Measurements from ENCODE around the gene TSPAN17. TPM values are rescaled to one million over a fixed set of nuclear protein-coding genes. Genes with fewer than 3 reads are reported as not detected.

Gene TSPAN17
- polyA plus RNA-seq, 1 of the 3 experiments (the other 2 are of a cell fraction) = 61.7 TPM

GRCh38 chr5:176656467-176656990 lies 9.2 kb downstream of the TSPAN17 start (continued):
- TF ChIP-seq NFIC (IDR thresholded peaks at IDR 0.05; ENCODE audit: borderline replicate concordance) = no peak
- TF ChIP-seq REST (IDR thresholded peaks at IDR 0.05; ENCODE audit: low read depth, low read length) = no peak

DNA sequence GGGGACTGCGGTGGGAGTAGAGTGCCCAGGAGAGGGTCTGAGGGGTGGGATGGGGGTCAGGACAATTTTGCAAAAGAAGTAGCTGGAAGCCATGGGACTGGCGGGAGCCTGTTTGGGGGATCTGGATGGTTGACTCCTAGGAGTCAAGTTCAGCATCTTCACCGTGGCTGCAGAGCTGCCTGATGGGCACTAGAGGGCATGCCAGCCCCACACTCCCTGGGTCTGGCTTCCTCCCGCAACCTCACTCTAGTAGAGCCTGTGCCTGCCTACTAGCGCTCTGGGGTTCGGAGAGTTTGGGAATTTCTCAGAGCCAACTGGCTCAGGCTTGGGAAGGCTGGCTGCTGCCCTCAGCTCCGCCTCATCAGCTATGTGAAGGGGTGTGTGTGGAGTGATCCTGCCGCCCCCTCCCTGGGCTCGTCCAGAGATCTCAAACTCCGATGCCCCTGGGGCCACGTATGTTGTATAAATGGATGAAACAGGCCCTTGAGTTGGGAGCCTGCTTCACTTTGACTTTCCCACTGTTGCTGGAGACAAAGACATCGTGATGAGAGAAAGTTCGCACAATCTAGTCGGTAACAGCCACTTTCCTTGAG lies 10.8 kb downstream of the TSPAN17 start:
- Histone ChIP-seq H3K36me3 (replicated peaks in 1 of 2; ENCODE audit: control insufficient read depth in 1 of 2, insufficient read depth in 2 of 2, low read length in 1 of 2) (peaks cover 4 to 23% of the 10 kb centered on the region in 2 experiments), H3K9ac (no peak overlapping the region), H3K27ac (ENCODE audit: low read depth in 2 of 2, low read length in 1 of 2) (no peak overlapping the region), H3K4me3 (ENCODE audit: low read depth in 2 of 2, low read length in 1 of 2) (no peak overlapping the region), H3K9me3 (no peaks in the 10 kb centered on the region), H3K4me1 (ENCODE audit: control insufficient read depth in 1 of 2, insufficient read depth in 2 of 2, low read depth in 1 of 2, low read length in 1 of 2) (peaks cover 0 to 24% of the 10 kb centered on the region in 2 experiments; a peak in 1 of 4 replicates), H3K79me2 (ENCODE audit: insufficient read depth) (no peaks in the 10 kb centered on the region), H4K20me1 (ENCODE audit: insufficient read depth) (peaks cover 8% of the 10 kb centered on the region; the same call in 1 of the 2 replicates), H3K27me3 (ENCODE audit: insufficient read depth) (no peaks in the 10 kb centered on the region), H3F3A (replicated peaks; ENCODE audit: insufficient read depth) (no peaks in the 10 kb centered on the region), H3K9me2 (no peaks in the 10 kb centered on the region), H3K4me2 (no peak overlapping the region), H2AFZ (ENCODE audit: low read depth) (no peak overlapping the region)
- DNase-seq = peak; percentile 86
- WGBS (ENCODE audit: low lambda C conversion rate) = 65% methylated on average over 10 of the region's 14 CpGs
- POLR2A ChIA-PET = interaction anchor here (0.5 kb wide), 1 partner anchor 353 kb away, joined by 3 read pairs; no protein-coding TSS in a partner anchor
- CTCF ChIA-PET = interaction anchor here (0.7 to 6.7 kb wide), 56 partner anchors 8 to 928 kb away, joined by 3 to 167 read pairs (median 4); partner anchors contain the start of genes TSPAN17, UIMC1, UNC5A and ZNF346
- TF ChIP-seq CHD2 (IDR thresholded peaks at IDR 0.05; ENCODE audit: low read length, partially characterized antibody) = peak; percentile 13
- TF ChIP-seq, protein P1, sequence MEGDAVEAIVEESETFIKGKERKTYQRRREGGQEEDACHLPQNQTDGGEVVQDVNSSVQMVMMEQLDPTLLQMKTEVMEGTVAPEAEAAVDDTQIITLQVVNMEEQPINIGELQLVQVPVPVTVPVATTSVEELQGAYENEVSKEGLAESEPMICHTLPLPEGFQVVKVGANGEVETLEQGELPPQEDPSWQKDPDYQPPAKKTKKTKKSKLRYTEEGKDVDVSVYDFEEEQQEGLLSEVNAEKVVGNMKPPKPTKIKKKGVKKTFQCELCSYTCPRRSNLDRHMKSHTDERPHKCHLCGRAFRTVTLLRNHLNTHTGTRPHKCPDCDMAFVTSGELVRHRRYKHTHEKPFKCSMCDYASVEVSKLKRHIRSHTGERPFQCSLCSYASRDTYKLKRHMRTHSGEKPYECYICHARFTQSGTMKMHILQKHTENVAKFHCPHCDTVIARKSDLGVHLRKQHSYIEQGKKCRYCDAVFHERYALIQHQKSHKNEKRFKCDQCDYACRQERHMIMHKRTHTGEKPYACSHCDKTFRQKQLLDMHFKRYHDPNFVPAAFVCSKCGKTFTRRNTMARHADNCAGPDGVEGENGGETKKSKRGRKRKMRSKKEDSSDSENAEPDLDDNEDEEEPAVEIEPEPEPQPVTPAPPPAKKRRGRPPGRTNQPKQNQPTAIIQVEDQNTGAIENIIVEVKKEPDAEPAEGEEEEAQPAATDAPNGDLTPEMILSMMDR (IDR thresholded peaks at IDR 0.05) = peak; percentile 71
- TF ChIP-seq, protein P2, sequence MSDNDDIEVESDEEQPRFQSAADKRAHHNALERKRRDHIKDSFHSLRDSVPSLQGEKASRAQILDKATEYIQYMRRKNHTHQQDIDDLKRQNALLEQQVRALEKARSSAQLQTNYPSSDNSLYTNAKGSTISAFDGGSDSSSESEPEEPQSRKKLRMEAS (IDR thresholded peaks at IDR 0.05; ENCODE audit: low read depth) = no peak
- TF ChIP-seq SMC3 (IDR thresholded peaks at IDR 0.05; ENCODE audit: low read depth, low read length) = peak; percentile 86
- TF ChIP-seq FOXM1 (IDR thresholded peaks at IDR 0.05; ENCODE audit: low read depth) = no peak
- peak; percentile 90 for TF ChIP-seq RAD21 (IDR thresholded peaks at IDR 0.05; ENCODE audit: low read length)
- TF ChIP-seq RCOR1 (IDR thresholded peaks at IDR 0.05; ENCODE audit: low read length) = 0 out of 2 replicates have a peak, but pooled peaks have one; percentile 26
